Naive thymus-derived CD4-positive, alpha-beta T cell (primary cell): ENCODE data around the gene DGUOK. TPM values are rescaled to one million over a fixed set of nuclear protein-coding genes. Genes with fewer than 3 reads are reported as not detected.
A peak's percentile ranks its signal among the peaks of the same experiment; 100 is the strongest.

Experiments
- ATAC-seq: fragments of 150-1000 bp; cut with Tn5 transposase; 2 replicates; pipeline ENCODE4 v1.10.0; 2021; ENCODE audit warnings: mild to moderate bottlenecking, moderate library complexity
- CTCF ChIA-PET: fragments of 350-600 bp; sonication (Branson Sonifier 250); formaldehyde crosslinking; loops from one replicate; lab custom pipeline; 2021; ENCODE audit warnings: antibody characterized with exemption; lab: Charles Lee
- POLR2A ChIA-PET: fragments of 350-600 bp; sonication (Branson Sonifier 250); formaldehyde crosslinking; loops from one replicate; lab custom pipeline; 2021; ENCODE audit warnings: antibody characterized with exemption, inconsistent platforms; lab: Charles Lee
- DNase-seq, 9 donors: peaks; one replicate each; pipeline versions ENCODE4 v3.0.0 to v3.0.0-alpha.2; 2020 to 2022; ENCODE audit warnings: mixed read lengths in 1 of 9
- H3K27ac ChIP-seq: one replicate; pipeline ENCODE4 v1.7.0; 2013; ENCODE audit warnings: mild to moderate bottlenecking, low read depth, low read length, moderate library complexity
- H3K27me3 ChIP-seq, 2 donors: one replicate each; pipeline ENCODE4 v1.7.0; 2013; ENCODE audit warnings: low read length in 2 of 2, mild to moderate bottlenecking in 2 of 2, moderate library complexity in 2 of 2; ENCODE audit not compliant: control insufficient read depth in 2 of 2, insufficient read depth in 2 of 2
- H3K36me3 ChIP-seq, 3 experiments: 1 replicate in 2 of 3; 2 replicates in 1 of 3; pipeline ENCODE4 v1.7.0; 2013; ENCODE audit warnings: low read length in 3 of 3, mild to moderate bottlenecking in 3 of 3, moderate library complexity in 1 of 3; ENCODE audit not compliant: insufficient read depth in 3 of 3, control insufficient read depth in 2 of 3
- H3K4me1 ChIP-seq, 2 donors: one replicate each; pipeline ENCODE4 v1.7.0; 2013; ENCODE audit warnings: low read length in 2 of 2, mild to moderate bottlenecking in 2 of 2, moderate library complexity in 1 of 2; ENCODE audit not compliant: control insufficient read depth in 2 of 2, insufficient read depth in 2 of 2
- H3K4me3 ChIP-seq: 2 replicates; pipeline ENCODE4 v1.7.0; 2013; ENCODE audit warnings: mild to moderate bottlenecking, low read length
- H3K9me3 ChIP-seq, 3 experiments: 1 replicate in 2 of 3; 2 replicates in 1 of 3; pipeline ENCODE4 v1.7.0; 2013; ENCODE audit warnings: low read length in 3 of 3; ENCODE audit not compliant: control insufficient read depth in 2 of 3
- H3K27ac Mint-ChIP-seq, 9 donors: one replicate each; pipeline ENCODE4 v1.8.0; 2020 to 2022; ENCODE audit warnings: mixed read lengths in 9 of 9, mild to moderate bottlenecking in 8 of 9, moderate library complexity in 5 of 9, inconsistent platforms in 2 of 9
- H3K27me3 Mint-ChIP-seq, 5 donors: one replicate each; pipeline ENCODE4 v1.8.0; 2021 to 2022; ENCODE audit warnings: mixed read lengths in 5 of 5, mild to moderate bottlenecking in 1 of 5
- H3K36me3 Mint-ChIP-seq, 5 donors: one replicate each; pipeline ENCODE4 v1.8.0; 2020 to 2022; ENCODE audit warnings: mixed read lengths in 5 of 5, mild to moderate bottlenecking in 3 of 5, inconsistent platforms in 1 of 5
- H3K4me1 Mint-ChIP-seq, 7 donors: one replicate each; pipeline ENCODE4 v1.8.0; 2020 to 2022; ENCODE audit warnings: mixed read lengths in 7 of 7, mild to moderate bottlenecking in 3 of 7, inconsistent platforms in 1 of 7
- H3K4me3 Mint-ChIP-seq, 10 donors: one replicate each; pipeline ENCODE4 v1.8.0; 2020 to 2022; ENCODE audit warnings: mild to moderate bottlenecking in 10 of 10, mixed read lengths in 10 of 10, moderate library complexity in 6 of 10, inconsistent platforms in 2 of 10
- H3K9me3 Mint-ChIP-seq, 11 donors: one replicate each; pipeline ENCODE4 v1.8.0; 2020 to 2022; ENCODE audit warnings: mixed read lengths in 11 of 11, mild to moderate bottlenecking in 4 of 11, inconsistent platforms in 1 of 11, moderate library complexity in 1 of 11
- intact Hi-C, 2 donors: fragments of 100-400 bp; cut with micrococcal nuclease; formaldehyde crosslinking; loops; one replicate each; pipeline ENCODE4 v1.15.1; 2023
- polyA plus RNA-seq, 2 donors: library from polyadenylated mRNA; unstranded; fragments of 300-500 nt; fragmentation: Illumina TruSeq; gene quantifications; one replicate each; pipeline ENCODE4 v1.2.3, GENCODE V29; 2021
- total RNA-seq, 6 experiments: library from RNA in 5 of 6; stranded (reverse) in 5 of 6; gene quantifications; 1 replicate in 5 of 6; 2 replicates in 1 of 6; pipeline ENCODE4 v1.2.3 and lab custom pipeline; 2021 to 2026

DGUOK gene
- total and polyA plus RNA-seq, 7 experiments from 2014 or later: 43.1 to 220 (median 69.4) TPM

- Histone ChIP-seq H3K36me3 (no peaks in the 10 kb centered on the region), H3K4me1 (peaks cover 45 to 65% of the 10 kb centered on the region in 2 donors), H3K9me3 (no peaks in the 10 kb centered on the region), H3K4me3 (no peak overlapping the region), H3K27ac (peak overlapping the region; percentile 76), H3K27me3 (no peaks in the 10 kb centered on the region)
- H3K36me3 Mint-ChIP-seq: peaks cover 0 to 34% (median 9%) of the 10 kb centered on the region in 5 donors
- DNase-seq (peak in 8 of 9 donors; percentile 67 to 77 (median 72)), ATAC-seq (peak; percentile 53)
- H3K27ac Mint-ChIP-seq: no peak overlapping the region
- CTCF ChIA-PET: interaction anchor here (1.0 kb wide), 1 partner anchor 16 kb away, joined by 3 read pairs; no protein-coding TSS in a partner anchor
- POLR2A ChIA-PET: interaction anchor here (1.0 to 4.1 kb wide), 4 partner anchors 13 to 72 kb away, joined by 3 to 17 read pairs (median 5); no protein-coding TSS in a partner anchor
- peaks cover 0 to 28% (median 0%) of the 10 kb centered on the region in 5 donors for H3K27me3 Mint-ChIP-seq
- peaks cover 0 to 4% (median 0%) of the 10 kb centered on the region in 11 donors for H3K9me3 Mint-ChIP-seq
- peak overlapping the region in 3 of 10 donors; percentile 26 to 93 (median 31) for H3K4me3 Mint-ChIP-seq
- peaks cover 68 to 85% (median 81%) of the 10 kb centered on the region in 7 donors for H3K4me1 Mint-ChIP-seq
- intact Hi-C loops: loop anchor here (1.0 to 5.0 kb wide), 10 partner anchors 14 to 472 kb away; partner anchors contain the start of genes MTHFD2 (in 2 of the 2), BOLA3 (in 1 of the 2) and DGUOK (in 1 of the 2)
Measured at GRCh38 chr2:73984922-73985307, 58.2 kb downstream of the DGUOK start.

- peak in 8 of 9 donors; percentile 43 to 78 (median 52) for DNase-seq
- peak overlapping the region; percentile 66 to 94 (median 87) for H3K27ac Mint-ChIP-seq
- ChIA-PET CTCF (interaction anchor here (0.5 to 1.1 kb wide), 3 partner anchors 16 to 56 kb away, joined by 3 read pairs; no protein-coding TSS in a partner anchor), POLR2A (interaction anchor here (1.0 to 4.1 kb wide), 13 partner anchors 11 to 161 kb away, joined by 3 to 19 read pairs (median 4); partner anchors contain the start of gene DGUOK)
- peak; percentile 63 for ATAC-seq
- peaks cover 64 to 85% (median 81%) of the 10 kb centered on the region in 7 donors for H3K4me1 Mint-ChIP-seq
- Histone ChIP-seq H3K4me3 (peak overlapping the region; percentile 62), H3K27me3 (no peaks in the 10 kb centered on the region), H3K9me3 (no peaks in the 10 kb centered on the region), H3K27ac (peak overlapping the region; percentile 90), H3K36me3 (peaks cover 0 to 4% (median 0%) of the 10 kb centered on the region in 3 experiments), H3K4me1 (peaks cover 40 to 63% of the 10 kb centered on the region in 2 donors)
- intact Hi-C loops: loop anchor here (1.0 to 5.0 kb wide), 14 partner anchors 13 to 407 kb away; partner anchors contain the start of genes MTHFD2 (in 2 of the 2), BOLA3 (in 1 of the 2), DGUOK (in 1 of the 2) and MOB1A (in 1 of the 2)
- peaks cover 0 to 28% (median 0%) of the 10 kb centered on the region in 5 donors for H3K27me3 Mint-ChIP-seq
- peak overlapping the region; percentile 83 to 93 (median 88) for H3K4me3 Mint-ChIP-seq
- H3K9me3 Mint-ChIP-seq: peaks cover 0 to 4% (median 0%) of the 10 kb centered on the region in 11 donors
- peaks cover under 1 to 40% (median 14%) of the 10 kb centered on the region in 5 donors for H3K36me3 Mint-ChIP-seq
Measured at GRCh38 chr2:73985308-73986084, 58.8 kb downstream of the DGUOK start.

GRCh38 chr2:73986085-73986681 is 59.5 kb downstream of the DGUOK start:
- DNase-seq: peak in 5 of 9 donors; percentile 25 to 46 (median 42)
- no peak for ATAC-seq
- CTCF ChIA-PET: interaction anchor here (0.6 to 2.9 kb wide), 7 partner anchors 15 to 102 kb away, joined by 3 to 37 read pairs (median 3); no protein-coding TSS in a partner anchor
- H3K9me3 ChIP-seq: no peaks in the 10 kb centered on the region
- H3K27ac ChIP-seq: peak overlapping the region; percentile 90
- H3K4me1 ChIP-seq: peaks cover 33 to 56% of the 10 kb centered on the region in 2 donors
- peaks cover 0 to 4% (median 0%) of the 10 kb centered on the region in 3 experiments for H3K36me3 ChIP-seq
- peaks cover 0 to 24% (median 0%) of the 10 kb centered on the region in 5 donors for H3K27me3 Mint-ChIP-seq
- peaks cover 3 to 43% (median 18%) of the 10 kb centered on the region in 5 donors for H3K36me3 Mint-ChIP-seq
- peaks cover 0 to 7% (median 0%) of the 10 kb centered on the region in 11 donors for H3K9me3 Mint-ChIP-seq
- H3K27ac Mint-ChIP-seq: peak overlapping the region; percentile 66 to 94 (median 87)
- peaks cover 63 to 83% (median 79%) of the 10 kb centered on the region in 7 donors for H3K4me1 Mint-ChIP-seq
- POLR2A ChIA-PET: interaction anchor here (1.0 to 4.1 kb wide), 16 partner anchors 10 to 162 kb away, joined by 3 to 19 read pairs (median 4); partner anchors contain the start of gene DGUOK
- peak overlapping the region; percentile 62 for H3K4me3 ChIP-seq
- H3K4me3 Mint-ChIP-seq: peak overlapping the region; percentile 83 to 93 (median 88)
- no peaks in the 10 kb centered on the region for H3K27me3 ChIP-seq
- intact Hi-C loops: loop anchor here (1.0 to 5.0 kb wide), 12 partner anchors 12 to 406 kb away; partner anchors contain the start of genes BOLA3 (in 1 of the 2), MOB1A (in 1 of the 2), MTHFD2 (in 1 of the 2) and STAMBP (in 1 of the 2)

GRCh38 chr2:73987109-73987947 is 60.6 kb downstream of the DGUOK start:
- peaks cover 3 to 49% (median 24%) of the 10 kb centered on the region in 5 donors for H3K36me3 Mint-ChIP-seq
- CTCF ChIA-PET: interaction anchor here (0.5 to 2.9 kb wide), 17 partner anchors 12 to 297 kb away, joined by 3 to 37 read pairs (median 3); partner anchors contain the start of gene MOB1A
- peaks cover 30 to 49% of the 10 kb centered on the region in 2 donors for H3K4me1 ChIP-seq
- POLR2A ChIA-PET: interaction anchor here (0.8 to 4.1 kb wide), 14 partner anchors 8 to 159 kb away, joined by 3 to 19 read pairs (median 4); partner anchors contain the start of gene DGUOK
- peaks cover 0 to 5% (median 0%) of the 10 kb centered on the region in 3 experiments for H3K9me3 ChIP-seq
- no peaks in the 10 kb centered on the region for H3K27me3 ChIP-seq
- H3K9me3 Mint-ChIP-seq: peaks cover 0 to 11% (median 4%) of the 10 kb centered on the region in 11 donors
- ATAC-seq: peak; percentile 43
- H3K4me1 Mint-ChIP-seq: peaks cover 59 to 80% (median 73%) of the 10 kb centered on the region in 7 donors
- H3K4me3 ChIP-seq: peak overlapping the region; percentile 62
- H3K27ac Mint-ChIP-seq: peak overlapping the region; percentile 34 to 94 (median 79)
- H3K4me3 Mint-ChIP-seq: peak overlapping the region; percentile 83 to 93 (median 88)
- DNase-seq: peak in 5 of 9 donors; percentile 28 to 49 (median 44)
- intact Hi-C loops: loop anchor here (1.0 to 5.0 kb wide), 13 partner anchors 17 to 405 kb away; partner anchors contain the start of genes STAMBP (in 2 of the 2), BOLA3 (in 1 of the 2), DGUOK (in 1 of the 2) and MTHFD2 (in 1 of the 2)
- H3K27ac ChIP-seq: peak overlapping the region; percentile 90
- peaks cover 0 to 15% (median 0%) of the 10 kb centered on the region in 5 donors for H3K27me3 Mint-ChIP-seq
- peaks cover 0 to 9% (median 0%) of the 10 kb centered on the region in 3 experiments for H3K36me3 ChIP-seq
